Loucy (cell line): ENCODE results near the gene CHMP3.

Experiments
- H2AFZ ChIP-seq: fragments of 200-600 bp; sonication (generic); 2 replicates; pipeline ENCODE4 v1.6.0; 2016; ENCODE audit warnings: antibody characterized with exemption, mild to moderate bottlenecking, low read length, moderate library complexity
- H3F3A ChIP-seq: fragments of 200-600 bp; 2 replicates; pipeline ENCODE4 v1.6.0; 2016; ENCODE audit warnings: antibody characterized with exemption, low read depth, mild to moderate bottlenecking
- H3K27me3 ChIP-seq: fragments of 200-600 bp; sonication (generic); 2 replicates; pipeline ENCODE4 v1.6.1; 2014; ENCODE audit warnings: low read length, mild to moderate bottlenecking; ENCODE audit not compliant: insufficient read depth, poor library complexity, severe bottlenecking
- H3K36me3 ChIP-seq: fragments of 200-600 bp; sonication (generic); 2 replicates; pipeline ENCODE4 v1.6.1; 2016; ENCODE audit warnings: low read length; ENCODE audit not compliant: insufficient read depth
- H3K4me1 ChIP-seq: fragments of 200-600 bp; sonication (generic); 2 replicates; pipeline ENCODE4 v1.5.1; 2014; ENCODE audit warnings: low read length, mild to moderate bottlenecking; ENCODE audit not compliant: insufficient read depth, poor library complexity, severe bottlenecking
- H3K4me2 ChIP-seq: fragments of 200-600 bp; sonication (generic); 2 replicates; pipeline ENCODE4 v1.6.0; 2014; ENCODE audit warnings: antibody characterized with exemption, low read length, low read depth, mild to moderate bottlenecking; ENCODE audit not compliant: poor library complexity, severe bottlenecking
- H3K4me3 ChIP-seq: fragments of 200-600 bp; sonication (generic); 2 replicates; pipeline ENCODE4 v1.5.1; 2014; ENCODE audit warnings: low read length, mild to moderate bottlenecking, mixed read lengths; ENCODE audit not compliant: poor library complexity, severe bottlenecking
- H3K79me2 ChIP-seq: fragments of 200-600 bp; sonication (generic); 2 replicates; pipeline ENCODE4 v1.6.1; 2014; ENCODE audit warnings: low read length; ENCODE audit not compliant: insufficient read depth
- H3K9ac ChIP-seq: fragments of 200-600 bp; sonication (generic); 2 replicates; pipeline ENCODE4 v1.6.0; 2014; ENCODE audit warnings: mild to moderate bottlenecking, low read depth, low read length, moderate library complexity; ENCODE audit not compliant: poor library complexity, severe bottlenecking
- H3K9me2 ChIP-seq: fragments of 200-600 bp; sonication (generic); replicated peaks from 2 replicates; pipeline ENCODE4 v1.6.1; 2016; ENCODE audit warnings: low read depth, low read length, mixed read lengths
- H3K9me3 ChIP-seq: fragments of 200-600 bp; sonication (generic); 2 replicates; pipeline ENCODE4 v1.6.1; 2014; ENCODE audit warnings: mild to moderate bottlenecking, antibody characterized with exemption, low read length, low read depth; ENCODE audit not compliant: insufficient read depth
- H4K20me1 ChIP-seq: fragments of 200-600 bp; sonication (generic); 2 replicates; pipeline ENCODE4 v1.6.0; 2014; ENCODE audit warnings: antibody characterized with exemption, low read length, mild to moderate bottlenecking; ENCODE audit not compliant: insufficient read depth, poor library complexity, severe bottlenecking
- CTCF ChIP-seq: fragments of 200-600 bp; sonication (generic); conservative IDR thresholded peaks from 2 replicates; pipeline ENCODE4 v1.5.1; 2014; ENCODE audit warnings: mild to moderate bottlenecking, antibody characterized with exemption, low read length
- EZH2phosphoT487 ChIP-seq: fragments of 200-600 bp; IDR thresholded peaks from 2 replicates; pipeline ENCODE4 v1.6.1; 2018; ENCODE audit warnings: antibody characterized with exemption, mild to moderate bottlenecking, moderate library complexity, borderline replicate concordance

Gene CHMP3

GRCh38 chr2:86584151-86584913, 21.1 kb upstream of the CHMP3 start:
- Histone ChIP-seq H3K4me1 (peaks cover 5% of the 10 kb centered on the region), H2AFZ (peak overlapping the region; percentile 82), H3K9me3 (no peaks in the 10 kb centered on the region), H3F3A (no peaks in the 10 kb centered on the region), H3K79me2 (no peaks in the 10 kb centered on the region), H3K4me3 (peak overlapping the region; percentile 23), H4K20me1 (no peaks in the 10 kb centered on the region), H3K27me3 (no peaks in the 10 kb centered on the region), H3K36me3 (no peaks in the 10 kb centered on the region), H3K9ac (peak overlapping the region; percentile 1), H3K4me2 (peak overlapping the region; percentile 54), H3K9me2 (no peaks in the 10 kb centered on the region)
- TF ChIP-seq CTCF (no peak), EZH2phosphoT487 (no peak)

- Histone ChIP-seq H4K20me1 (no peaks in the 10 kb centered on the region), H3K9me2 (no peaks in the 10 kb centered on the region), H3K9ac (no peak overlapping the region), H3K4me1 (peaks cover 5% of the 10 kb centered on the region), H3F3A (no peaks in the 10 kb centered on the region), H3K27me3 (no peaks in the 10 kb centered on the region), H3K4me2 (no peak overlapping the region), H3K9me3 (no peaks in the 10 kb centered on the region), H2AFZ (no peak overlapping the region), H3K4me3 (no peak overlapping the region), H3K36me3 (no peaks in the 10 kb centered on the region), H3K79me2 (no peaks in the 10 kb centered on the region)
- TF ChIP-seq CTCF (no peak), EZH2phosphoT487 (no peak)
Observed at GRCh38 chr2:86580560-86580959, 17.3 kb upstream of the CHMP3 start.

GRCh38 chr2:86577817-86578456, 14.7 kb upstream of the CHMP3 start:
- H3K27me3 ChIP-seq, result no peaks in the 10 kb centered on the region
- H3F3A ChIP-seq, result no peaks in the 10 kb centered on the region
- no peak overlapping the region for H3K4me3 ChIP-seq
- H3K4me2 ChIP-seq, result no peak overlapping the region
- H3K9me3 ChIP-seq, result no peaks in the 10 kb centered on the region
- no peaks in the 10 kb centered on the region for H4K20me1 ChIP-seq
- H3K9ac ChIP-seq, result no peak overlapping the region
- no peaks in the 10 kb centered on the region for H3K36me3 ChIP-seq
- no peak overlapping the region for H2AFZ ChIP-seq
- no peaks in the 10 kb centered on the region for H3K4me1 ChIP-seq
- no peak for TF ChIP-seq CTCF
- no peak for TF ChIP-seq EZH2phosphoT487
- no peaks in the 10 kb centered on the region for H3K9me2 ChIP-seq
- H3K79me2 ChIP-seq, result no peaks in the 10 kb centered on the region
